CD4-positive, alpha-beta T cell treated with Interleukin-12 subunit alpha and Interleukin-12 subunit beta, for 1 hour (primary cell): ENCODE results near the gene CT45A5.
"Not testable (repeated sequence)": the region's sequence is repeated elsewhere in the genome, so short reads cannot be mapped to it uniquely, and the experiment has no call there.

Experiments used
- DNase-seq: peaks from one replicate; pipeline ENCODE4 v3.0.0-alpha.2; 2020

Gene CT45A5

GRCh38 chrX:135785403-135785802, at the start of gene CT45A5:
Gene CT45A5, minus strand, starts transcription at chrX:135785503. Its CDS starts 3,774 bp downstream, at chrX:135781729.
- not testable (repeated sequence) for DNase-seq

GRCh38 chrX:135819912-135820311, 34.6 kb upstream of the CT45A5 start, which contains the start of gene CT45A2:
Gene CT45A2, minus strand, starts transcription at chrX:135820012. Its CDS starts 3,747 bp downstream, at chrX:135816265.
- DNase-seq: not testable (repeated sequence)

DNA sequence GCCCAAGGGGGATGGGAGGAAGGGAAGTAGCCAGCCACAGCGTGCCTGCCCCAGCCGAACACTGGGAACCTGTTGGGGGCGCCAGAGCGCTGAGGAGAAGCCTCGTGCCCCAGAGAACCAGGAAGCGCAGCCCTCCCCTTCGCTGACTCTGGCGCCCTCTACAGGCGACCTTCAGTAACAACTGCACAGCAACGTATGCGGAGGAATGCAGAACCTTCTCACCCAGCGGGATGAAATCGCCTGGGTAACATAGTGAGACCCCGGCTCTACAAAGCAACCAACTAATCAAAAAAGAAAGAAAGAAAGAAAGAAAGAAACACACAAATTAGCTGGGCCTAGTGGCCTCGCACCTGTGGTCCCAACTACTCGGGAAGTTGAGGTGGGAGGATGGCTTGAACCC, 17.4 kb upstream of the CT45A5 start, which contains the start of gene CT45A6:
Gene CT45A6 (minus strand): TSS at position 101 of the 400 bp plus-strand sequence. CDS start 3,794 bp downstream, outside the sequence.
- DNase-seq: not testable (repeated sequence)

GRCh38 chrX:135768091-135768490, 17.2 kb downstream of the CT45A5 start, which contains the start of gene CT45A3:
Gene CT45A3, minus strand, starts transcription at chrX:135768191. Its CDS starts 3,747 bp downstream, at chrX:135764444.
- DNase-seq: not testable (repeated sequence)

- not testable (repeated sequence) for DNase-seq
These were observed 40.6 kb downstream of the CT45A5 start for GRCh38 chrX:135744739-135745138.

DNA sequence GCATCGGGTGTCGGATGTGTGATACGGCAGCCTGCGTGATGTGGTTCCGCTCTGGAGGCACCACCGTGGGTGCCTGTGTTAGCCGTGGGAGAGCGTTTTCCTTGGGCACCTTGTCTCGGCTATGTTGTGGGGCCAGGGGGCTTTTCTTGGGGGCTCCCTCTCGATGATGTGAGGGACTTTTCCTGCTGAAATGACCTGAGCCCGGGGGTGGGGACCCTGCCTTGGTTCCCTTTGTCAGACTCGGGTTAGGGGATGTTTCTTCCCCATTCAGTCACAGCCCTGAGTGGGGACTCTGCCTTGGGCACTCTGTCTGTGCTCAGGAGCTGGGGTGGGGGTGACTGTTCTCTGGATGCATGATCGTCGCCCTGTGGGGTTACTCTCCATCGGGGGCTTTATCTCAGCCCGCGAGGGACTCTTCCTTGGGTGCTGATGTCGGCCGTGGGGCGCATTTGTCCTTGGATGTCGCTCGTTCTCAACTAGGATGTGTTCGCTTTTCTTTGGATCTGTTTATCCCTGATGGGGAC, 44.0 kb downstream of the CT45A5 start:
- DNase-seq: no peak

DNA sequence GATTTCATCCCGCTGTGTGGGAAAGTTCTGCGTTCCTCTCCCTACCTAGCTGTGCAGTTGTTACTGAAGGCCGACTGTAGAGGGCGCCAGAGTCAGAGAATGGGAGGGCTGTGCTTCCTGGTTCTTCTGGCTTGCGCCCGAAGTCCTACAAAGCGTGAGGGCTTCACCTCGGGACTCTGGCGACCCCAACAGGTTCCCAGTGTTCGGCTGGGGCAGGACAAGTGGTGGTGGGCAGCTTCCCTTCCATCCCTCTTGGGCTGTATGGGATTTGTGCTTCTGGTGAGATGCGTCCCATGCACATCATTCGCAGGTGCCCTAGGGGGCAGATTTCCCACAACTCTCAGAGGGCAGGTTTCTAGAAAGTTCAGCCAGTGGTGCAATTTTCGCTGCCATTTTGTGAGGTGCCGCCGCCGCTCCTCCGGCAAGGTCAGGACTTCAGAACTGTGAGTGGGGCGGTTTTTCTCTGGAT, 44.6 kb downstream of the CT45A5 start:
- DNase-seq: peak; percentile 8

GRCh38 chrX:135737366-135738071, 47.8 kb downstream of the CT45A5 start:
- DNase-seq: peak; percentile 0

- not testable (repeated sequence) for DNase-seq
These were observed 50.6 kb downstream of the CT45A5 start for GRCh38 chrX:135734666-135735065.
